GM12801 (cell line): ENCODE results near the gene SYNPO.

Experiments used
- CTCF ChIP-seq: IDR thresholded peaks from one replicate; pipeline ENCODE4 v1.5.1; 2011; ENCODE audit warnings: control low read depth; ENCODE audit not compliant: insufficient read length; ENCODE audit errors: extremely low read depth

The SYNPO gene

GRCh38 chr5:150653145-150653761 is 12.8 kb downstream of the SYNPO start:
- no peak for TF ChIP-seq CTCF

- no peak for TF ChIP-seq CTCF
Observed at GRCh38 chr5:150653762-150654556, 13.5 kb downstream of the SYNPO start.

- no peak for TF ChIP-seq CTCF
Observed at GRCh38 chr5:150655221-150655620, 14.8 kb downstream of the SYNPO start.

GRCh38 chr5:150656191-150657132 is 16.0 kb downstream of the SYNPO start:
- no peak for TF ChIP-seq CTCF

- no peak for TF ChIP-seq CTCF
Observed at GRCh38 chr5:150658121-150658520, 17.7 kb downstream of the SYNPO start.

GRCh38 chr5:150658699-150659265 is 18.3 kb downstream of the SYNPO start:
- no peak for TF ChIP-seq CTCF

- TF ChIP-seq CTCF: no peak
Observed at GRCh38 chr5:150659360-150660107, 19.1 kb downstream of the SYNPO start.
